Astrocyte (in vitro differentiated cells and primary cell): ENCODE data around the gene KHDC3L. TPM values are rescaled to one million over a fixed set of nuclear protein-coding genes. Genes with fewer than 3 reads are reported as not detected.

Experiments used
- DNase-seq: peaks from one replicate; pipeline ENCODE4 v3.0.0-alpha.2; 2010; ENCODE audit warnings: low read depth
- FAIRE-seq: peaks from 2 replicates; lab custom pipeline; 2011; peaks lifted over from hg19 to GRCh38; lab: Jason Lieb, UNC
- H2AFZ ChIP-seq: 2 replicates; pipeline ENCODE4 v1.6.0; 2012; ENCODE audit warnings: low read depth, low read length, inconsistent platforms
- H3K27ac ChIP-seq: 2 replicates; pipeline ENCODE4 v1.5.1; 2011; ENCODE audit warnings: low read depth, low read length, inconsistent platforms
- H3K27me3 ChIP-seq: 2 replicates; pipeline ENCODE4 v1.6.0; 2011; ENCODE audit warnings: low read length, inconsistent platforms; ENCODE audit not compliant: insufficient read depth
- H3K36me3 ChIP-seq: 2 replicates; pipeline ENCODE4 v1.5.1; 2011; ENCODE audit warnings: low read length, inconsistent platforms; ENCODE audit not compliant: insufficient read depth
- H3K4me1 ChIP-seq: 2 replicates; pipeline ENCODE4 v1.5.1; 2011; ENCODE audit warnings: low read length, inconsistent platforms; ENCODE audit not compliant: insufficient read depth
- H3K4me2 ChIP-seq: 2 replicates; pipeline ENCODE4 v1.6.0; 2012; ENCODE audit warnings: low read length, inconsistent platforms
- H3K4me3 ChIP-seq: 2 replicates; pipeline ENCODE4 v1.5.1; 2011; ENCODE audit warnings: low read depth, mild to moderate bottlenecking, low read length, inconsistent platforms; ENCODE audit not compliant: insufficient read depth
- H3K79me2 ChIP-seq: 2 replicates; pipeline ENCODE4 v1.6.0; 2012; ENCODE audit warnings: mild to moderate bottlenecking, low read length, inconsistent platforms; ENCODE audit not compliant: insufficient read depth
- H3K9ac ChIP-seq: 2 replicates; pipeline ENCODE4 v1.6.0; 2012; ENCODE audit warnings: mild to moderate bottlenecking, low read length, inconsistent platforms
- H3K9me3 ChIP-seq: 2 replicates; pipeline ENCODE4 v1.5.1; 2012; ENCODE audit warnings: low read depth, mild to moderate bottlenecking, low read length, inconsistent platforms; ENCODE audit not compliant: insufficient read depth
- H4K20me1 ChIP-seq: 2 replicates; pipeline ENCODE4 v1.6.0; 2012; ENCODE audit warnings: low read length, inconsistent platforms; ENCODE audit not compliant: insufficient read depth
- H3K27ac Mint-ChIP-seq: one replicate; pipeline ENCODE4 v1.8.0; 2021; ENCODE audit warnings: mild to moderate bottlenecking, mixed read lengths; ENCODE audit not compliant: unreplicated experiment
- H3K27me3 Mint-ChIP-seq: one replicate; pipeline ENCODE4 v1.8.0; 2021; ENCODE audit warnings: low read depth, mixed read lengths; ENCODE audit not compliant: unreplicated experiment
- H3K36me3 Mint-ChIP-seq: one replicate; pipeline ENCODE4 v1.8.0; 2021; ENCODE audit warnings: low read depth, mixed read lengths; ENCODE audit not compliant: unreplicated experiment
- H3K4me1 Mint-ChIP-seq: one replicate; pipeline ENCODE4 v1.8.0; 2021; ENCODE audit warnings: low read depth, mixed read lengths; ENCODE audit not compliant: unreplicated experiment
- H3K4me3 Mint-ChIP-seq: one replicate; pipeline ENCODE4 v1.8.0; 2021; ENCODE audit warnings: mild to moderate bottlenecking, moderate library complexity, mixed read lengths; ENCODE audit not compliant: unreplicated experiment
- H3K9me3 Mint-ChIP-seq: one replicate; pipeline ENCODE4 v1.8.0; 2021; ENCODE audit warnings: mild to moderate bottlenecking, mixed read lengths; ENCODE audit not compliant: unreplicated experiment
- CTCF ChIP-seq: IDR thresholded peaks from 2 replicates; pipeline ENCODE4 v1.5.1; 2011; ENCODE audit warnings: low read depth, mild to moderate bottlenecking, inconsistent platforms, low read length, moderate library complexity; ENCODE audit not compliant: insufficient read depth
- EZH2 ChIP-seq: IDR thresholded peaks from 2 replicates; pipeline ENCODE4 v1.6.1; 2012; ENCODE audit warnings: mild to moderate bottlenecking, low read length, inconsistent platforms; ENCODE audit not compliant: insufficient read depth
- total RNA-seq: library from RNA; stranded (reverse); gene quantifications from 2 replicates; pipeline ENCODE4 v1.2.1, GENCODE V29; 2021

The KHDC3L gene
- total RNA-seq, 1 donor from 2014 or later: not detected

GRCh38 chr6:73400656-73401055 lies 38.2 kb downstream of the KHDC3L start:
- H3K36me3 Mint-ChIP-seq: no peaks in the 10 kb centered on the region
- FAIRE-seq: no peak
- Histone ChIP-seq H2AFZ (no peak overlapping the region), H3K4me3 (no peak overlapping the region), H3K27ac (no peak overlapping the region), H4K20me1 (no peaks in the 10 kb centered on the region), H3K79me2 (no peaks in the 10 kb centered on the region), H3K4me2 (no peak overlapping the region), H3K36me3 (no peaks in the 10 kb centered on the region), H3K9ac (no peak overlapping the region), H3K27me3 (no peaks in the 10 kb centered on the region), H3K9me3 (no peaks in the 10 kb centered on the region), H3K4me1 (no peaks in the 10 kb centered on the region)
- H3K4me1 Mint-ChIP-seq: no peaks in the 10 kb centered on the region
- peaks cover 2% of the 10 kb centered on the region for H3K27me3 Mint-ChIP-seq
- no peak for TF ChIP-seq CTCF
- no peak overlapping the region for H3K4me3 Mint-ChIP-seq
- H3K9me3 Mint-ChIP-seq: no peaks in the 10 kb centered on the region
- no peak for DNase-seq
- no peak overlapping the region for H3K27ac Mint-ChIP-seq

GRCh38 chr6:73409395-73409794 lies 46.9 kb downstream of the KHDC3L start:
- Histone ChIP-seq H3K27me3 (no peaks in the 10 kb centered on the region), H3K79me2 (no peaks in the 10 kb centered on the region), H2AFZ (no peak overlapping the region), H4K20me1 (no peaks in the 10 kb centered on the region), H3K36me3 (no peaks in the 10 kb centered on the region), H3K27ac (no peak overlapping the region), H3K4me2 (no peak overlapping the region), H3K9me3 (no peaks in the 10 kb centered on the region), H3K9ac (no peak overlapping the region), H3K4me3 (no peak overlapping the region), H3K4me1 (no peaks in the 10 kb centered on the region)
- DNase-seq (no peak), FAIRE-seq (no peak)
- Mint-ChIP-seq H3K9me3 (no peaks in the 10 kb centered on the region), H3K27ac (no peak overlapping the region), H3K4me1 (no peaks in the 10 kb centered on the region), H3K36me3 (no peaks in the 10 kb centered on the region), H3K4me3 (no peak overlapping the region), H3K27me3 (no peaks in the 10 kb centered on the region)
- TF ChIP-seq EZH2 (no peak), CTCF (no peak)

GRCh38 chr6:73413102-73413501 lies 50.6 kb downstream of the KHDC3L start:
- no peaks in the 10 kb centered on the region for H3K9me3 Mint-ChIP-seq
- Histone ChIP-seq H2AFZ (no peak overlapping the region), H3K4me1 (no peaks in the 10 kb centered on the region), H3K27ac (no peak overlapping the region), H3K36me3 (no peaks in the 10 kb centered on the region), H3K9me3 (no peaks in the 10 kb centered on the region), H3K9ac (no peak overlapping the region), H3K4me3 (no peak overlapping the region), H3K4me2 (no peak overlapping the region), H3K79me2 (no peaks in the 10 kb centered on the region), H4K20me1 (no peaks in the 10 kb centered on the region), H3K27me3 (no peaks in the 10 kb centered on the region)
- FAIRE-seq: no peak
- no peaks in the 10 kb centered on the region for H3K4me1 Mint-ChIP-seq
- TF ChIP-seq EZH2: no peak
- TF ChIP-seq CTCF: no peak
- DNase-seq: no peak
- no peak overlapping the region for H3K27ac Mint-ChIP-seq
- H3K27me3 Mint-ChIP-seq: no peaks in the 10 kb centered on the region
- H3K36me3 Mint-ChIP-seq: no peaks in the 10 kb centered on the region
- no peak overlapping the region for H3K4me3 Mint-ChIP-seq

Other genes with a start within 250 kb of the KHDC3L start
- not detected in 2 replicates for gene KHDC1L, start 137.2 kb upstream of the KHDC3L start, total RNA-seq
- gene KHDC1, start 99.5 kb upstream of the KHDC3L start, total RNA-seq: 2.5 and 2.9 TPM in 2 replicates
- not detected in 2 replicates for gene DPPA5, start 8.4 kb upstream of the KHDC3L start, total RNA-seq
- gene OOEP, start 7.2 kb downstream of the KHDC3L start, total RNA-seq: not detected in 2 replicates
- not detected in 2 replicates for gene DDX43, start 32.2 kb downstream of the KHDC3L start, total RNA-seq
- gene CGAS, start 89.6 kb downstream of the KHDC3L start, total RNA-seq: 0.16 and 0.34 TPM in 2 replicates
- 15.5 and 17.6 TPM in 2 replicates for gene MTO1, start 99.1 kb downstream of the KHDC3L start, total RNA-seq
- gene EEF1A1, start 158.4 kb downstream of the KHDC3L start, total RNA-seq: 7,239 and 8,216 TPM in 2 replicates